Hepatocyte (in vitro differentiated cells): Measurements from ENCODE around the gene CD8A. TPM values are rescaled to one million over a fixed set of nuclear protein-coding genes. Genes with fewer than 3 reads are reported as not detected.

Experiments
- DNase-seq: peaks from one replicate; pipeline ENCODE4 v3.0.0-alpha.2; 2016; ENCODE audit warnings: low spot score
- H2AFZ ChIP-seq: fragments of 200-600 bp; sonication (generic); 2 replicates; pipeline ENCODE4 v1.6.0; 2016; ENCODE audit warnings: antibody characterized with exemption, mild to moderate bottlenecking
- H3K27ac ChIP-seq: fragments of 200-600 bp; sonication (generic); 2 replicates; pipeline ENCODE4 v1.5.1; 2016; ENCODE audit warnings: mild to moderate bottlenecking
- H3K27me3 ChIP-seq: fragments of 200-600 bp; sonication (generic); 2 replicates; pipeline ENCODE4 v1.6.1; 2016
- H3K36me3 ChIP-seq: fragments of 200-600 bp; sonication (generic); replicated peaks from 2 replicates; pipeline ENCODE4 v1.5.1; 2016; ENCODE audit warnings: low read depth; ENCODE audit not compliant: insufficient read depth
- H3K4me1 ChIP-seq: fragments of 200-600 bp; sonication (generic); 2 replicates; pipeline ENCODE4 v1.5.1; 2016; ENCODE audit warnings: mild to moderate bottlenecking, moderate library complexity; ENCODE audit not compliant: insufficient read depth
- H3K4me2 ChIP-seq: fragments of 200-600 bp; sonication (generic); 2 replicates; pipeline ENCODE4 v1.6.0; 2016
- H3K4me3 ChIP-seq: fragments of 200-600 bp; sonication (generic); 2 replicates; pipeline ENCODE4 v1.5.1; 2016; ENCODE audit warnings: mild to moderate bottlenecking
- H3K79me2 ChIP-seq: fragments of 200-600 bp; sonication (generic); 2 replicates; pipeline ENCODE4 v1.6.0; 2017; ENCODE audit warnings: mild to moderate bottlenecking
- H3K9me2 ChIP-seq: fragments of 200-600 bp; sonication (generic); replicated peaks from 2 replicates; pipeline ENCODE4 v1.6.0; 2017; ENCODE audit warnings: mild to moderate bottlenecking; ENCODE audit not compliant: insufficient read depth
- H3K9me3 ChIP-seq: fragments of 200-600 bp; sonication (generic); 2 replicates; pipeline ENCODE4 v1.5.1; 2016; ENCODE audit warnings: low read depth, mild to moderate bottlenecking
- H4K20me1 ChIP-seq: fragments of 200-600 bp; sonication (generic); 2 replicates; pipeline ENCODE4 v1.6.0; 2016; ENCODE audit warnings: mild to moderate bottlenecking; ENCODE audit not compliant: insufficient read depth, poor library complexity, severe bottlenecking
- EZH2 ChIP-seq: fragments of 200-600 bp; sonication (generic); IDR thresholded peaks from 2 replicates; pipeline ENCODE4 v1.6.1; 2016; ENCODE audit warnings: antibody characterized with exemption, mild to moderate bottlenecking, borderline replicate concordance
- EZH2phosphoT487 ChIP-seq: fragments of 200-600 bp; sonication (generic); IDR thresholded peaks from one replicate; pipeline ENCODE4 v1.6.1; 2018; ENCODE audit warnings: antibody characterized with exemption, mild to moderate bottlenecking, low read depth, moderate library complexity; ENCODE audit not compliant: unreplicated experiment, severe bottlenecking
- WGBS: methylation state at CpG from one replicate; pipeline ENCODE4 v1.1.6; 2016; ENCODE audit warnings: low lambda C conversion rate; ENCODE audit errors: missing lambda C conversion rate; 5-methylcytosine and 5-hydroxymethylcytosine counted together
- polyA plus RNA-seq: library from polyadenylated mRNA; unstranded; fragments of >200 nt; fragmentation: Nextera tagmentation; extraction: Ambion mirVana; gene quantifications from 2 replicates; pipeline ENCODE4 v1.2.1, GENCODE V29; 2016
- total RNA-seq: library from RNA; depleted of rRNA; stranded (reverse); fragments of >200 nt; gene quantifications from 2 replicates; pipeline ENCODE4 v1.2.3, GENCODE V29; 2014
- TF ChIP-seq, protein P1 (sequence below): fragments of 200-600 bp; sonication (generic); IDR thresholded peaks from 2 replicates; pipeline ENCODE4 v1.5.1; 2016; ENCODE audit warnings: antibody characterized with exemption, mild to moderate bottlenecking; ENCODE audit not compliant: poor library complexity

Gene CD8A
- total and polyA plus RNA-seq, 2 experiments from 2014 or later: 0.33 TPM; not detected in 1

DNA sequence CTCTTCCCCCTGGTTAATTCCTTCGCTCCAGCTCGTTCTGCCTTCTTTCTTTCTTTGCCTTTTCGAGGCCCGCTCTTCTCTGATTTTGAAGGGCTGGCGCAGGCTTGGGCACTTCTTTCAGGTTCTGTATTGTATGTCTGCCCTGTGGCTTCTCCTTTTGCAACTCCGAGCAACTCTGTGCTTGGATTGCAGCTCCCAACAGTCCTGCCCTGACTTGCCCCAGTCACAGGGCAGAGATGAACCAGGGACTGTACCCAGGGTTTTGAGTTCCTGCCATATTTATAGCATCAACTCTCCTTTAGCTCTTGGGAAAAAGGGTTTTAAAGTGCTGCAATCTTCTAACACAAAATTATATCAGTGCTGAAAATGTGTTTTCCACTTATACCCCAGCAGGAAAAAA, 31.1 kb upstream of the CD8A start:
- no peaks in the 10 kb centered on the region for H3K9me2 ChIP-seq
- no peaks in the 10 kb centered on the region for H3K27me3 ChIP-seq
- 96% methylated on average over 6 of the region's 6 CpGs for WGBS
- no peak overlapping the region for H3K27ac ChIP-seq
- no peaks in the 10 kb centered on the region for H3K9me3 ChIP-seq
- no peaks in the 10 kb centered on the region for H3K36me3 ChIP-seq
- no peak for DNase-seq
- no peak overlapping the region for H3K4me2 ChIP-seq
- H2AFZ ChIP-seq: no peak overlapping the region
- no peaks in the 10 kb centered on the region for H3K79me2 ChIP-seq
- H3K4me3 ChIP-seq: no peak overlapping the region
- no peaks in the 10 kb centered on the region for H4K20me1 ChIP-seq
- H3K4me1 ChIP-seq: peaks cover 6% of the 10 kb centered on the region
- TF ChIP-seq EZH2: no peak
- no peak for TF ChIP-seq EZH2phosphoT487
- TF ChIP-seq, protein P1, sequence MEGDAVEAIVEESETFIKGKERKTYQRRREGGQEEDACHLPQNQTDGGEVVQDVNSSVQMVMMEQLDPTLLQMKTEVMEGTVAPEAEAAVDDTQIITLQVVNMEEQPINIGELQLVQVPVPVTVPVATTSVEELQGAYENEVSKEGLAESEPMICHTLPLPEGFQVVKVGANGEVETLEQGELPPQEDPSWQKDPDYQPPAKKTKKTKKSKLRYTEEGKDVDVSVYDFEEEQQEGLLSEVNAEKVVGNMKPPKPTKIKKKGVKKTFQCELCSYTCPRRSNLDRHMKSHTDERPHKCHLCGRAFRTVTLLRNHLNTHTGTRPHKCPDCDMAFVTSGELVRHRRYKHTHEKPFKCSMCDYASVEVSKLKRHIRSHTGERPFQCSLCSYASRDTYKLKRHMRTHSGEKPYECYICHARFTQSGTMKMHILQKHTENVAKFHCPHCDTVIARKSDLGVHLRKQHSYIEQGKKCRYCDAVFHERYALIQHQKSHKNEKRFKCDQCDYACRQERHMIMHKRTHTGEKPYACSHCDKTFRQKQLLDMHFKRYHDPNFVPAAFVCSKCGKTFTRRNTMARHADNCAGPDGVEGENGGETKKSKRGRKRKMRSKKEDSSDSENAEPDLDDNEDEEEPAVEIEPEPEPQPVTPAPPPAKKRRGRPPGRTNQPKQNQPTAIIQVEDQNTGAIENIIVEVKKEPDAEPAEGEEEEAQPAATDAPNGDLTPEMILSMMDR: no peak

DNA sequence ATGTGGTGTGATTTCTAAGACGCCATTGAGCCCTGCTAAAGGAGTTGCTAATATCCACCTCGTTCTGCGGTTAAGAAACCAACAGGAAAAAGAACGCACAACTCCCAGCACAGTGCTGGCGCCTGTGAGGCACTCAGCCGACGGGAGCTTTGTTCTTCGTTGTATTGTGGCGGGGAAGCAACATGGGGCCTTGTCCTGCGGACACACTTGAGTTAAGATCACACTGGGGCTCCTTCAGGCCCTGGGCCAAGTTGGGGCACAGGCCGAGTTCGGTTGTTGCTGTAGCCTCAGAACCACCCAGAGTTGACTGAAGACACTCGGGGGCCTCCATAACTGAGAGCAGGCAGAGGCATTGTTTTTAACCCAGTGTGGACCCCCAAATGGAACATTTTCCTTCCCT, 30.6 kb upstream of the CD8A start:
- 94% methylated on average over 13 of the region's 13 CpGs for WGBS
- no peak for DNase-seq
- Histone ChIP-seq H3K36me3 (no peaks in the 10 kb centered on the region), H3K79me2 (no peaks in the 10 kb centered on the region), H3K4me3 (no peak overlapping the region), H4K20me1 (no peaks in the 10 kb centered on the region), H3K27me3 (no peaks in the 10 kb centered on the region), H3K9me2 (no peaks in the 10 kb centered on the region), H3K4me1 (peaks cover 6% of the 10 kb centered on the region), H3K4me2 (no peak overlapping the region), H3K27ac (no peak overlapping the region), H2AFZ (no peak overlapping the region), H3K9me3 (no peaks in the 10 kb centered on the region)
- TF ChIP-seq, protein P1: no peak
- TF ChIP-seq EZH2phosphoT487 (no peak), EZH2 (no peak)

DNA sequence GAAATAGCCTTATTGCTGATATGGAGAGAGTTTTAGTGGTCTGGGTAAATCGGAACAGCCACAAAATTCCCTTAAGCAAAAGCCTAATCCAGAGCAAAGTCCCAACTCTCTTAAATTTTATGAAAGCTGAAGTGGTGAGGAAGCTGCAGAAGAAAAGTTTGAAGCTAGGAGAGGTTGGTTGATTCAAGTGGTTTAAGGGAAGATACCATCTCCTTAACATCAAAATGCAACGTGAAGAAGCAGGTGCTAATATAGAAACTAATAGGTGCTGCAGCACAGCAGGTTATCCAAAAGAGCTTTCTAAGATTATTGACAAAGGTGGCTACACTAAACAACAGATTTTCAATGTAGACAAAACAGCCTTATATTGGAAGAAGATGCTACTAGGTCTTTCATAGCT, 28.2 kb upstream of the CD8A start:
- Histone ChIP-seq H4K20me1 (no peaks in the 10 kb centered on the region), H3K4me3 (no peak overlapping the region), H2AFZ (no peak overlapping the region), H3K4me2 (no peak overlapping the region), H3K9me2 (no peaks in the 10 kb centered on the region), H3K27ac (no peak overlapping the region), H3K36me3 (no peaks in the 10 kb centered on the region), H3K9me3 (no peaks in the 10 kb centered on the region), H3K4me1 (peaks cover 6% of the 10 kb centered on the region), H3K27me3 (no peaks in the 10 kb centered on the region), H3K79me2 (no peaks in the 10 kb centered on the region)
- no peak for DNase-seq
- TF ChIP-seq EZH2 (no peak), EZH2phosphoT487 (no peak)
- TF ChIP-seq, protein P1: no peak
- 98% methylated on average over 2 of the region's 2 CpGs for WGBS
